Peyer's patch (tissue), 4 donors: ENCODE results near the gene RALGPS1.

Source experiments
- CTCF ChIP-seq, 6 experiments: fragments of 450-650 bp in 4 of 6; fragments of 200-600 bp in 2 of 6; sonication (generic) in 1 of 6; IDR thresholded peaks; one replicate each; pipeline ENCODE4 v1.5.1; 2017 to 2019; ENCODE audit warnings: antibody characterized with exemption in 6 of 6, mild to moderate bottlenecking in 3 of 6, moderate library complexity in 1 of 6
- POLR2A ChIP-seq, 2 donors: fragments of 450-650 bp; IDR thresholded peaks; one replicate each; pipeline ENCODE4 v1.5.1; 2017; ENCODE audit warnings: antibody characterized with exemption in 2 of 2, mild to moderate bottlenecking in 2 of 2, moderate library complexity in 2 of 2

- TF ChIP-seq CTCF (IDR thresholded peaks at IDR 0.05) (no peak), POLR2A (IDR thresholded peaks at IDR 0.05) (no peak)
Measured at GRCh38 chr9:127132375-127132774, 217.8 kb downstream of the RALGPS1 start.
